Neural progenitor cell (in vitro differentiated cells): ENCODE results near the gene PKHD1.

Experiments used
- CTCF ChIP-seq: fragments of 200-600 bp; sonication (generic); IDR thresholded peaks from 2 replicates; pipeline ENCODE4 v1.5.1; 2017; ENCODE audit warnings: antibody characterized with exemption, mild to moderate bottlenecking
- EZH2 ChIP-seq: fragments of 200-600 bp; sonication (generic); IDR thresholded peaks from 2 replicates; pipeline ENCODE4 v1.6.1; 2017; ENCODE audit warnings: antibody characterized with exemption, mild to moderate bottlenecking, moderate library complexity
- EZH2phosphoT487 ChIP-seq: fragments of 200-600 bp; sonication (generic); IDR thresholded peaks from 2 replicates; pipeline ENCODE4 v1.6.1; 2017; ENCODE audit warnings: antibody characterized with exemption

GRCh38 chr6:52012582-52012981, 74.8 kb downstream of the PKHD1 start:
- TF ChIP-seq CTCF (no peak), EZH2 (no peak), EZH2phosphoT487 (no peak)
